HEK293T (cell line): ENCODE measurements around the gene VEZF1.

Source experiments
- ARNT ChIP-seq: fragments of 450-650 bp; IDR thresholded peaks from 2 replicates; pipeline ENCODE4 v1.6.1; 2017; ENCODE audit warnings: mild to moderate bottlenecking
- BHLHE40 ChIP-seq: fragments of 450-650 bp; IDR thresholded peaks from 2 replicates; pipeline ENCODE4 v1.6.1; 2016; ENCODE audit warnings: mild to moderate bottlenecking, moderate library complexity, borderline replicate concordance
- CTBP1 ChIP-seq: fragments of 450-650 bp; IDR thresholded peaks from 2 replicates; pipeline ENCODE4 v1.6.1; 2016; ENCODE audit warnings: borderline replicate concordance
- FOXA1 ChIP-seq: fragments of 450-650 bp; IDR thresholded peaks from 2 replicates; pipeline ENCODE4 v1.6.1; 2016; ENCODE audit warnings: mild to moderate bottlenecking
- FOXK2 ChIP-seq: fragments of 450-650 bp; IDR thresholded peaks from 2 replicates; pipeline ENCODE4 v1.6.1; 2016; ENCODE audit warnings: mild to moderate bottlenecking
- FOXM1 ChIP-seq: fragments of 450-650 bp; IDR thresholded peaks from 2 replicates; pipeline ENCODE4 v1.6.1; 2017; ENCODE audit warnings: mild to moderate bottlenecking, borderline replicate concordance
- L3MBTL2 ChIP-seq: fragments of 450-650 bp; conservative IDR thresholded peaks from 2 replicates; pipeline ENCODE4 v1.6.1; 2016; ENCODE audit warnings: mild to moderate bottlenecking
- LEF1 ChIP-seq: fragments of 450-650 bp; IDR thresholded peaks from 2 replicates; pipeline ENCODE4 v1.6.1; 2017; ENCODE audit warnings: mild to moderate bottlenecking, borderline replicate concordance
- PKNOX1 ChIP-seq: fragments of 450-650 bp; IDR thresholded peaks from 2 replicates; pipeline ENCODE4 v1.6.1; 2016
- SP1 ChIP-seq: fragments of 450-650 bp; IDR thresholded peaks from 2 replicates; pipeline ENCODE4 v1.6.1; 2017
- SUZ12 ChIP-seq: fragments of 450-650 bp; IDR thresholded peaks from 2 replicates; pipeline ENCODE4 v1.6.1; 2016; ENCODE audit warnings: mild to moderate bottlenecking
- TARDBP ChIP-seq: fragments of 450-650 bp; IDR thresholded peaks from 2 replicates; pipeline ENCODE4 v1.6.1; 2016

DNA sequence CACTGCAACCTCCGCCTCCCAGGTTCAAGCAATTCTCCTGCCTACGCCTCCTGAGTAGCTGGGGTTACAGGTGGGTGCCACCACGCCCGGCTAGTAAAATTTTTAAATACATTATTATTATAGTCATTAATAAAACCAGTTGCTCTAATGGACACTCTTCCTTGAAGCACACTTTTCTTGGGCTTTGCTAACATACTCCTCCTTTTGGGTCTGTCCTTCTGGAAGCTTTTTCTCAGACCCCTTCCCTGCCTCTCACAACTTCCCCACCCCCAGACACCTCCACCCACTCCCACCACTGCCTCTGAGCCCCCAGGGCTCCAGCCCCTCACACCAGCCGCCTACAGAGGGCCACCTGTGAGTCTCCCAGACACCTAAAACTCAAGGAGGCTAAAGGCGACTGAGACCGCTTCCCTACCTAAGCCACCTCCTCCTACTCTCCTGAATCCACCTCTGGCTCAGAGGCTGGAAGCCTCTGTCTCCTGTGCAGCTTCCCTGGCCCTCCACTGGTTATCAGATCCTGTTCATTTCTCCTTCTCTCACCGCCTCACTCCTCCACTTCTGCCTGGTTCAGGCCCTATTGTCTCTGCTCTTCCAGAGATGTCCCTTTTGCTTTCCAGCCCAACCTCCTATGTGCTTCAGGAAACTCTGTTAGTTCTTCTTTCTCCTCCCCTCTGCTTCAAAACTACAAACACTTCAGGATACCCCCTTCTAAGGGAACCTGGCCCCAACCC lies 30.8 kb downstream of the VEZF1 start:
- TF ChIP-seq FOXA1: no peak
- no peak for TF ChIP-seq BHLHE40
- TF ChIP-seq TARDBP: no peak
- no peak for TF ChIP-seq SUZ12
- TF ChIP-seq FOXM1: no peak
- no peak for TF ChIP-seq FOXK2
- no peak for TF ChIP-seq SP1
- no peak for TF ChIP-seq LEF1
- no peak for TF ChIP-seq CTBP1
- TF ChIP-seq PKNOX1: no peak
- TF ChIP-seq ARNT: no peak
- no peak for TF ChIP-seq L3MBTL2
